ENCODE results near the gene EGFR. TPM values are rescaled to one million over a fixed set of nuclear protein-coding genes. Genes with fewer than 3 reads are reported as not detected.
A peak's percentile ranks its signal among the peaks of the same experiment; 100 is the strongest.

Gene EGFR
- total RNA-seq, 1 experiment from 2014 or later: not detected

DNA sequence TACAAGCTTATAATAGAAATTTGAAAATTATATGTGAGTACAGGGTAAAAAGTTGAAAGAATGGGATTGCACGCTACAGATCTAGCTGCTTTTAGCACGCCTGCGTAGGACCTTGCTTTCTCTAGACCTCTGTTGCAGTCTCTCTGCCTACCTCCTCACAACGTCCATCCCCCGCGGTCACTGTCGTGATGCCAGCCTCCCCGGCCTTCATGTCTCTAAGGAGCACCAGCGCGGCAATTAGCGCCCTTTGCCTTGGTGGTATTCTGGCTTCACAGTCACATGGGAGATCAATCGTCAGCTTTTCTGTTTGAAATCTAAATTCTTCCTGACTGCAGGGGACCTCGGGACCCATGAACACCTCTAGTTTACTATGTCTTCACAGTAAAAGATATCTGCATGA, 131.3 kb downstream of the EGFR start:
- Histone ChIP-seq H3K9me2 (replicated peaks; ENCODE audit: insufficient read depth, low read length) (no peaks in the 10 kb centered on the region), H3K4me3 (ENCODE audit: low read length) (no peak overlapping the region), H3K4me2 (ENCODE audit: low read depth, low read length, poor library complexity, severe bottlenecking) (no peak overlapping the region), H3K36me3 (ENCODE audit: insufficient read depth, low read length) (no peaks in the 10 kb centered on the region), H4K20me1 (ENCODE audit: insufficient read depth, low read depth, low read length) (no peaks in the 10 kb centered on the region), H3K9ac (ENCODE audit: low read length) (no peak overlapping the region), H3K4me1 (ENCODE audit: low read length) (peaks cover 13% of the 10 kb centered on the region), H3K79me2 (ENCODE audit: low read length) (no peaks in the 10 kb centered on the region), H2AFZ (ENCODE audit: low read length) (no peak overlapping the region), H3K27me3 (ENCODE audit: low read length) (no peaks in the 10 kb centered on the region; the same call in 1 of the 2 replicates), H3K9me3 (ENCODE audit: low read length) (no peaks in the 10 kb centered on the region), H3K27ac (ENCODE audit: low read length) (no peak overlapping the region)
- no peak for DNase-seq

DNA sequence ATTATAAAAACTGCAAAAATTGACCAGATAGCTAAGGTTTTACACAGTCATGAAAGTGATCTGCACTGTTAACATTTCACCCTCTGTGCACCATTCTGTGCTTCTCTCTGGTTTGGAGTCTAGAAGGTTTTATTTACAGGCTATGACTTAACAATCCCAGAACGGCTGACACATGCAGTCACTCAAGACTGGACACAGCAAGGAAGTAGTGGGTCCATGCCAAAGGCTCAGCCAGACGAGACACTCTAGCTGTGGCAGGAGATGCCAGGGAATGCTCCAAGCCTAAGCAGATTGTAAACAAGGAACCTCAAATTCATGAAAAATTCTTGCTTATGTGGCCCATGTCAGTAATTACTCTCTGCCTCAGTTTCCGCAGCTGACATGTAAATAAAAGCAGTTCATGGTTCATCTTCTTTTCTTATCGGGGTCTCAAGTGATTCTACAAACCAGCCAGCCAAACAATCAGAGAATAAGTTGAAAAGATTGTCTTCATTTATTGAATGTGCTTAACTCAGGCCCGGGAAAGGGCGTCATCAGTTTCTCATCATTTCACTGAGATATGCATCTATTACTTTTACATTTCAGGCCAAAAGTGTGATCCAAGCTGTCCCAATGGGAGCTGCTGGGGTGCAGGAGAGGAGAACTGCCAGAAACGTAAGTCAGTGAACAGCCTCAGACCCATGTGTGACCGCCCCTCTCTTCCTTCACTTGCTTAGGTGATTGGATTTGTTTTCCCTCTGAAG, 132.1 kb downstream of the EGFR start:
- H3K79me2 ChIP-seq (ENCODE audit: low read length): no peaks in the 10 kb centered on the region
- no peaks in the 10 kb centered on the region for H3K9me2 ChIP-seq (replicated peaks; ENCODE audit: insufficient read depth, low read length)
- H3K36me3 ChIP-seq (ENCODE audit: insufficient read depth, low read length): no peaks in the 10 kb centered on the region
- H4K20me1 ChIP-seq (ENCODE audit: insufficient read depth, low read depth, low read length): no peaks in the 10 kb centered on the region
- no peak overlapping the region for H2AFZ ChIP-seq (ENCODE audit: low read length)
- no peak overlapping the region for H3K9ac ChIP-seq (ENCODE audit: low read length)
- H3K27me3 ChIP-seq (ENCODE audit: low read length): no peaks in the 10 kb centered on the region; the same call in 1 of the 2 replicates
- no peak overlapping the region for H3K4me3 ChIP-seq (ENCODE audit: low read length)
- H3K4me1 ChIP-seq (ENCODE audit: low read length): peaks cover 20% of the 10 kb centered on the region
- no peak for DNase-seq
- no peak overlapping the region for H3K27ac ChIP-seq (ENCODE audit: low read length)
- H3K9me3 ChIP-seq (ENCODE audit: low read length): no peaks in the 10 kb centered on the region
- H3K4me2 ChIP-seq (ENCODE audit: low read depth, low read length, poor library complexity, severe bottlenecking): no peak overlapping the region

- Histone ChIP-seq H3K27ac (ENCODE audit: low read length) (no peak overlapping the region), H3K4me1 (ENCODE audit: low read length) (peaks cover 20% of the 10 kb centered on the region), H3K36me3 (ENCODE audit: insufficient read depth, low read length) (no peaks in the 10 kb centered on the region), H3K9me3 (ENCODE audit: low read length) (no peaks in the 10 kb centered on the region), H3K9ac (ENCODE audit: low read length) (no peak overlapping the region), H3K4me2 (ENCODE audit: low read depth, low read length, poor library complexity, severe bottlenecking) (peak overlapping the region; percentile 33), H2AFZ (ENCODE audit: low read length) (no peak overlapping the region), H3K9me2 (replicated peaks; ENCODE audit: insufficient read depth, low read length) (no peaks in the 10 kb centered on the region), H3K79me2 (ENCODE audit: low read length) (no peaks in the 10 kb centered on the region), H3K27me3 (ENCODE audit: low read length) (no peaks in the 10 kb centered on the region; the same call in 1 of the 2 replicates), H3K4me3 (ENCODE audit: low read length) (no peak overlapping the region), H4K20me1 (ENCODE audit: insufficient read depth, low read depth, low read length) (no peaks in the 10 kb centered on the region)
- no peak for DNase-seq
These were observed 133.7 kb downstream of the EGFR start for GRCh38 chr7:55152516-55152915.

GRCh38 chr7:55154096-55154495, 135.3 kb downstream of the EGFR start:
- H3K27me3 ChIP-seq (ENCODE audit: low read length): no peaks in the 10 kb centered on the region; the same call in 1 of the 2 replicates
- H2AFZ ChIP-seq (ENCODE audit: low read length): no peak overlapping the region
- H3K4me2 ChIP-seq (ENCODE audit: low read depth, low read length, poor library complexity, severe bottlenecking): no peak overlapping the region
- no peak overlapping the region for H3K27ac ChIP-seq (ENCODE audit: low read length)
- no peak overlapping the region for H3K9ac ChIP-seq (ENCODE audit: low read length)
- H3K9me2 ChIP-seq (replicated peaks; ENCODE audit: insufficient read depth, low read length): no peaks in the 10 kb centered on the region
- no peak for DNase-seq
- H4K20me1 ChIP-seq (ENCODE audit: insufficient read depth, low read depth, low read length): no peaks in the 10 kb centered on the region
- no peaks in the 10 kb centered on the region for H3K9me3 ChIP-seq (ENCODE audit: low read length)
- peaks cover 20% of the 10 kb centered on the region for H3K4me1 ChIP-seq (ENCODE audit: low read length)
- no peaks in the 10 kb centered on the region for H3K36me3 ChIP-seq (ENCODE audit: insufficient read depth, low read length)
- no peak overlapping the region for H3K4me3 ChIP-seq (ENCODE audit: low read length)
- no peaks in the 10 kb centered on the region for H3K79me2 ChIP-seq (ENCODE audit: low read length)

DNA sequence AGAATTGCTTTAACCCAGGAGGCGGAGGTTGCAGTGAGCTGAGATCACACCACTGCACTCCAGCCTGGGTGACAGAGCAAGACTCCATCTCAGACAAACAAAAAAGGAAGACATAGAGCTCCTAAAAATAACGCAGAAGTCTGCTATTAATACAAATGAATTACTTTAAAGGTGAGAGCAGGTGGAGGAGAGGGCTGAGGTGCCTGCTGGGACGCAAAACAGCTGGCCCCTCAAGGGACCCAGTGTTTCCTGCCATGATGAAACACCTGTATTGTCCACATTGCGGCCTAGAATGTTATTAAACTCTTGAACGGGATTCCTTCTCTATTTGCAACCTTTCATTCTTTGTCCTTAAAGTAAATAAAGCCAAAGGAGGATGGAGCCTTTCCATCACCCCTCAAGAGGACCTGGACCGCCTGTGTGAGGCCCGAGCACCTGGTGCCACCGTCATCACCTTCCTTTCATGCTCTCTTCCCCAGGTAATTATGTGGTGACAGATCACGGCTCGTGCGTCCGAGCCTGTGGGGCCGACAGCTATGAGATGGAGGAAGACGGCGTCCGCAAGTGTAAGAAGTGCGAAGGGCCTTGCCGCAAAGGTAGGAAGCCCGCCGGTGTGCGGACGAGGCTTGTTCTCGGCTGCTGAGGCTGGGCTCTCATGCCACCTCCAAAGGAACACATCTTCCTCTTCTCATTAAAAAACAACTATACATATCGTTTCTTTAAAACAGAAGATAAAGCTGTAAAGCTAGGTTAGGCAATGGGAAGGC, 136.7 kb downstream of the EGFR start:
- Histone ChIP-seq H3K4me1 (ENCODE audit: low read length) (peaks cover 20% of the 10 kb centered on the region), H3K79me2 (ENCODE audit: low read length) (no peaks in the 10 kb centered on the region), H3K9me2 (replicated peaks; ENCODE audit: insufficient read depth, low read length) (no peaks in the 10 kb centered on the region), H2AFZ (ENCODE audit: low read length) (no peak overlapping the region), H3K27me3 (ENCODE audit: low read length) (no peaks in the 10 kb centered on the region; the same call in 1 of the 2 replicates), H3K4me3 (ENCODE audit: low read length) (no peak overlapping the region), H3K36me3 (ENCODE audit: insufficient read depth, low read length) (no peaks in the 10 kb centered on the region), H3K9ac (ENCODE audit: low read length) (no peak overlapping the region), H3K27ac (ENCODE audit: low read length) (no peak overlapping the region), H3K9me3 (ENCODE audit: low read length) (no peaks in the 10 kb centered on the region), H3K4me2 (ENCODE audit: low read depth, low read length, poor library complexity, severe bottlenecking) (no peak overlapping the region), H4K20me1 (ENCODE audit: insufficient read depth, low read depth, low read length) (no peaks in the 10 kb centered on the region)
- DNase-seq: peak; percentile 58

GRCh38 chr7:55156919-55157763, 138.3 kb downstream of the EGFR start:
- H2AFZ ChIP-seq (ENCODE audit: low read length): no peak overlapping the region
- DNase-seq: no peak
- H4K20me1 ChIP-seq (ENCODE audit: insufficient read depth, low read depth, low read length): no peaks in the 10 kb centered on the region
- H3K27me3 ChIP-seq (ENCODE audit: low read length): no peaks in the 10 kb centered on the region; the same call in 1 of the 2 replicates
- H3K79me2 ChIP-seq (ENCODE audit: low read length): no peaks in the 10 kb centered on the region
- H3K9me2 ChIP-seq (replicated peaks; ENCODE audit: insufficient read depth, low read length): no peaks in the 10 kb centered on the region
- H3K36me3 ChIP-seq (ENCODE audit: insufficient read depth, low read length): no peaks in the 10 kb centered on the region
- H3K9ac ChIP-seq (ENCODE audit: low read length): no peak overlapping the region
- H3K27ac ChIP-seq (ENCODE audit: low read length): no peak overlapping the region
- H3K4me1 ChIP-seq (ENCODE audit: low read length): peaks cover 16% of the 10 kb centered on the region
- no peak overlapping the region for H3K4me2 ChIP-seq (ENCODE audit: low read depth, low read length, poor library complexity, severe bottlenecking)
- no peaks in the 10 kb centered on the region for H3K9me3 ChIP-seq (ENCODE audit: low read length)
- no peak overlapping the region for H3K4me3 ChIP-seq (ENCODE audit: low read length)

- H3K79me2 ChIP-seq (ENCODE audit: low read length): no peaks in the 10 kb centered on the region
- H3K4me2 ChIP-seq (ENCODE audit: low read depth, low read length, poor library complexity, severe bottlenecking): no peak overlapping the region
- DNase-seq: no peak
- H3K27ac ChIP-seq (ENCODE audit: low read length): no peak overlapping the region
- H3K36me3 ChIP-seq (ENCODE audit: insufficient read depth, low read length): no peaks in the 10 kb centered on the region
- peaks cover 10% of the 10 kb centered on the region for H3K4me1 ChIP-seq (ENCODE audit: low read length)
- no peak overlapping the region for H3K9ac ChIP-seq (ENCODE audit: low read length)
- no peaks in the 10 kb centered on the region for H3K9me3 ChIP-seq (ENCODE audit: low read length)
- H3K27me3 ChIP-seq (ENCODE audit: low read length): no peaks in the 10 kb centered on the region; the same call in 1 of the 2 replicates
- no peaks in the 10 kb centered on the region for H4K20me1 ChIP-seq (ENCODE audit: insufficient read depth, low read depth, low read length)
- no peaks in the 10 kb centered on the region for H3K9me2 ChIP-seq (replicated peaks; ENCODE audit: insufficient read depth, low read length)
- H2AFZ ChIP-seq (ENCODE audit: low read length): no peak overlapping the region
- H3K4me3 ChIP-seq (ENCODE audit: low read length): no peak overlapping the region
These were observed 138.9 kb downstream of the EGFR start for GRCh38 chr7:55157764-55158105.
